Measurements from ENCODE around the gene CETN1.

Gene CETN1

DNA sequence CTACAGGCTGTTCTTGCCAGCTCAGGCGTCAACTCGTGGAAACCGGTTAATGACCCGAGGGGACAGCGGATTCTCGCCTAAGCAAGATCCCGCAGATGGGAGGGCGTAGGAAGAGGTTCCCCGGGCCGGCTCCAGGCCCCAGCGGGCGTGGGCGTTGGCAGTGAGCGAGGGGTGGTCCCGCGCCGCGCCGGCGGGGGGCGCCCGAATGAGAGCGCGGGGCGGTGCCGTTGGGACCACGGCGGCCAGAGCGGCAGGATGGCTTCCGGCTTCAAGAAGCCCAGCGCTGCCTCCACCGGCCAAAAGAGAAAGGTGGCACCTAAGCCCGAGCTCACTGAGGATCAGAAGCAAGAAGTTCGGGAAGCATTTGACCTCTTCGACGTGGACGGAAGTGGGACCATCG, at the start of gene CETN1:
TSS of gene CETN1 (plus strand) at position 227 of the 400 bp plus-strand sequence. CDS start at position 256, 29 bp downstream.
- DNase-seq, result no peak

DNA sequence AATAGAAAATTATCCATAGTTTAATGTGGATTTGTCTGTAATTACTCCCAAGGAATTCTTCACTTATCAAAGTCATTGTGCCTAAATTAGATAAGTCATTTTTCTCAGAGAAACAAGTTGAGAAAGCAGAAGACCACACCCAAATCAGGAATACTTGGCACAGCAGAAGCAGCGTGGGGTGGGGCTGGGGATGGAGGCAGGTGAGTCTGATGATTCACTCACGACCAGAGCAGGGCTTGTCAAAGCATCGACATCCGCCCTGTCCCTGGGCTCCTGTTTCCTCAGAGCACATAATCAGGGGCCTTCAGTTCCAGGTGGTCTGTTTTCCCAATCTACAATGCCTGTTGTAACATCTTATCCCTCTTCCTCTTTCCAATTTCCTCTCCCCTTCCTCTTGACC, 48.2 kb upstream of the CETN1 start:
- no peak for DNase-seq

DNA sequence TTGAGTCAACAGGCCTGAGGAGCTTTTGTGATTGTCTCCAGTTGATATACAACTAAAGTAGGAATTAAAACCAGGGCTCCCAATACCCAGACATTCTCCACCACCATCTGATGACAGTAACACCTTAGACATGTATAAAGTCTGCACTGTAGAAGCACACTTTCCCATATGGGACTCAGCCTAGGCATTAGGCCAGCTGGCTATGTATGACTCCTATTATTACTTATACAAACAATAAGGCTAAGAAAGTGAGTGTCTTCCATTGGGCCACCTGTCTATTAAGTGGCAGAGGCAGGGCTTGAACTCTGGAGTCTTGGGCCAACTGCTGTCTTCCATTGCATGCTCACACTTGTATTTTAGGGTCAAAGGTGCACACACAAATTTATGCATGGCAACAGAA, 47.5 kb upstream of the CETN1 start:
- DNase-seq, result no peak

DNA sequence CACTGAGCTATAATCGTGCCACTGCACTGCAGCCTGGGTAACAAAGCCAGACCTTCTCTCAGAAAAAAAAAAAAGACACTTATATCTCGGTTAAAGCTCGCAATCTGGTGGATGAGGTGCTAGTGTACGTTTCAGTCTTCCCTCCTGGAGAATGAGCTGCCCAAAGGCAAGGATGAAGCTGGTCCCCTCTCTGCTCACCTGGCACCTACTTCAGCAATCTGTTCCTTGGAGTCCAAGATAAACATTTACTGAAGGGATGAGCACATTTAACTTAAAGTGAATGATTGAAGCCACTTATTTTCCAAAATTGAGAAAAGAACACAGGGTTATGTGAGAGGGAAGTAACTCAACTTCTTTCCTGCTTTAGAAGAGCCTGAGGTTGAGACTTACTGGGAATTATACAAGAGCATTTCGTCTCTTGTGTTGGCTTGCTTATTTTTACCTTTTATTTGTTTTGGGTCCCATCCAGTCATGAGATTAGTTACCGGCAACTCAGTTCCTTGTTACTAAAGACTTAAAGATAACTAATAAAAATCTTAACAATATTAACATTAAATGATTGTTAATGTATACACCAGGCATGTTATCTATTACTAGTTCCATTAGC, 46.1 kb upstream of the CETN1 start:
- DNase-seq, result no peak

DNA sequence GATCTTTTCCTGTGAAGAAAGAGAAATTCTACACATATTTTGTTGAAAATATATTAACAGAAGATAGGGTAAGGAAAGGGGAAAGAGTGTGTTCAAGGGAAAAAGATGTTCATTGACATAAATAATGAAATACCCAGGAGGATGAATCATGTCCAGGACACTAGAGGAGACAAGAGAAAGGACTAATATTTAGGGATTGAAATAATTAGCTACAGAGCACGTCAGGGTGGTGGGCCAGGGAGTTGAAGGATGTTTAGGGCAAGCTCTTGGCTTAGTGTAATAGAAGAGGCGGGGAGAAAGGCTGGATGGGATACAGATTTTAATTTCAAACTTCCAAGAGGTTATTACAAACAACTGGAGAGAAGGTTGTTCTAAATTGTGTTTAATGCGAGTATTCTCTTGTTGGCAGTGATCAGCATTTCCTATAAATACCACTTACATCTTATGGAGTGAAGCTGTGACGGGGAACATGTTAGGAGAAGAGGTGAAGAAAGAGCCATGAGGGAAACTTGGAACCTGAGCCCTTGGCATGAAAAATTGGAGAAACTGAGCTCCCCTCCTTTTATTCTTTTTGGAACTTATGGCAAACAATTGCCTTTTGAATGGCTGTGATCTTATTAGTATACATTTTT, 36.6 kb upstream of the CETN1 start:
- no peak for DNase-seq

DNA sequence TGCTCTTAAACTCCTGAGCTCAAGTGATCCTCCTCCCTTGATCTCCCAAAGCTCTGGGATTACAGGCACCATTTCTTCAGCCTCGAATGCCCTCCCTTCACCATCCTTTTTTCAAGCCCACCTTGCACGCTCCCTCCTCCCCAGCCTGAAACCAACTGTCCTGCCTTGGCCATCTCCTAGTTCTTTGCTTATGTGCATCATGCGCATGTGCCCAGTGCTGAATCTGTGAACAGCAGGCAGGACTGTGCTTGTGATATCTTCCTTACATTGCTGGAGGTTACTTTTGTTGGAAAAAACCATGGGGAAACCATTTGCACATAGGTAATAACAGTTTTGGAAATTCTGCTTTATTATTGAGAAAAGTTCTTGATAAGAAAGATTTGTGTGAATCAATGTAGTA, 30.2 kb upstream of the CETN1 start:
- DNase-seq, result no peak

DNA sequence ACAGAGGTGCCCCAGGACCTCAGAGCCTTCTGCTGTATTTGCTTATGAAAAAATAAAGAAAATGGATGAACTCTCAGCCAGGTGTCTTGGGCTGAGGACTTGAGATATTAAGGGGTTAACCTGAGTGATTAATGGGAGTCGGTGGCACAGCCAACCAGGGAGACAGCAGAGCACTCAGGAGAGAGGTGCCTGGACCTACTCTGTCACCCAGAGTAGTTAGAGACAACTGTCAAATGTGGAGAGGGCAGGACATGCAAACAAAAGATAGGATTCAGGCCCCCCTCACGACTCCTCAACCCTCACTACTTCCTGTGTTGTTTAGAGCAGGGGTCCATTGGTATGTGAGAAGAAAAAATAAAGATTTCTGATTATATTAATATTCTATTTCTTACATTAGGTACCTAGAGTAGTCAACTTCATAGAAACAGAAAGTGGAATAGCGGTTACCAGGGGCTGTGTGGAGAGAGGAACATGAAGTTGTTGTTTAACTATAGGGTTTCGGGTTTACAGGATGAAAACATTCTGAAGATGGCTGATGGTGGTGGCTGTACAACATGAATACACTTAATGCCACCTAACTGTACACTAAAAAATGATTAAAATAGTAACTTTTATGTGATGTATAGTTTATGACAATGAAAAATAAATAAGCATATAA, 28.6 kb upstream of the CETN1 start:
- no peak for DNase-seq

DNA sequence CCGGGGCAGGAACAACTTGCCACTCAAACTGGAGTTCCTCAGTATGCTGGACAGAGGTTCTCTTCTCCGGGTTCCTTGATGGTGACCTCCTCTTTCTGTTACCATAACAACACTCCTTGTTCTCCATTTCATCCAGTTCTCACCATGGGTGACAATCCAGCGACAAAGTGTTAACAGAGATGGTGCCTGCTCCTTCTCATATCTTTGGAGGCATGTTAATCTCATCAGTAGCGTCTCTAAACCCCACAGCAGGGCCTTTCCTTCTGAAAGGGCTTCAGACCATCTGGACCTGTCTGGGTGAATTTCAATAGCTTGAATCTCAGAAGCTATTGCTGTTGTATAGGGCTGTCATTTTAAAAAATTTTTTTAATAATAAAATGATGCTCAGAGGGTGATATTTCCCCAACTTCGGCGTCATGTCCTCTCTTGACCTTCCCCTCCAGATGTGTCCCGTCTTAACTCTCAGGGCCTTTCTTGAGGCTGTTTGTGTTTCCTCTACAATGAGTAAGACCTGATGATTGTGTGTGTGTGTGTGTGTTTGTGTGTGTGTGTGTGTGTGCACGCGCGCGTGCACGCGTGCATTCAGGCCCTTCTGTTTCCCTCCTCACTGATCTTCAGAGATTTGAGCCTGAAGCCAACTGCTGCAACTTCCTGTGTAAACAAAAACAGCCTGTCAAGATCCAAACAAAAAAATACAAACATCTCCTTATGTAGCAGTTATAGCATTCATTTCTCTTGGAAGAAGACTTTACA, 24.3 kb upstream of the CETN1 start:
- no peak for DNase-seq

DNA sequence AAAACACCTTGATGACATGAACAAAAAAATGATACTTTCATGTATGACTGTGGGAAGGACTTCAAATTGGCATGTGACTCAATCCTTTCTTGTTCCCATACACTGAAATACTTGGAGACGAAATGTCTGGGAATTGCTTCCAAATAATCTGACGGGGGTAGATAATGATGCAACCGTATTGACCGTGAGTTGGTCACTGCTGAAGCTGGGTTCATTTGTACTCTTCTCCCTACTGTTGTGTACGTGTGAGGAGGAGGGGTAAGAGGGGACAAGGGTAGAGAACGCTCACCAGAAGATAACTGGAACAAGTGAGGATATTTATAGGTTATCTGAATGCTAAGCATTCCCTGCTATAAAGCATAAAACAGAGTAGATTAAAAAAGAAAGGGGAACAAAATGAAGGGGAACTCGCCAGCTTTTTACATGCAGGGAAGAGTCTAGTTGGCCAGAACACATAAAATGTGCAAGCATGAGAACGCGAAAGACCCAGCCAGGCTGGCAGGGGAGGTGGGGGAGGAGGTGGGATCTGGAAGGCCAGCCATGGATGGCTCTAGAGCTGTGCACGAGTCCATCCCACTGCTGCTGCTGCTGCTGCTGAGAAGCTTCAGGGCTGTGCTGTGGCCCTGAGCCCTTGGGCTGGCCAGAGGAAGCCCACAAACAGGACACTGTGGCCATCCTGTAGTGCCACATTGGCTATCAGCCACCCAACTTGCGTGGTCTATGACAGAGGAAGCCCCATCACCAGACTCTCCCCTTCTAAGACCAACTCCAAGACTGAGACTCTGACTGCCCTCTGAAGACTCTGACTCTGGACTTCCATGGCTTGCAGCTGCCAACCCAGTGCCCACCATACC, 15.2 kb upstream of the CETN1 start:
- no peak for DNase-seq

DNA sequence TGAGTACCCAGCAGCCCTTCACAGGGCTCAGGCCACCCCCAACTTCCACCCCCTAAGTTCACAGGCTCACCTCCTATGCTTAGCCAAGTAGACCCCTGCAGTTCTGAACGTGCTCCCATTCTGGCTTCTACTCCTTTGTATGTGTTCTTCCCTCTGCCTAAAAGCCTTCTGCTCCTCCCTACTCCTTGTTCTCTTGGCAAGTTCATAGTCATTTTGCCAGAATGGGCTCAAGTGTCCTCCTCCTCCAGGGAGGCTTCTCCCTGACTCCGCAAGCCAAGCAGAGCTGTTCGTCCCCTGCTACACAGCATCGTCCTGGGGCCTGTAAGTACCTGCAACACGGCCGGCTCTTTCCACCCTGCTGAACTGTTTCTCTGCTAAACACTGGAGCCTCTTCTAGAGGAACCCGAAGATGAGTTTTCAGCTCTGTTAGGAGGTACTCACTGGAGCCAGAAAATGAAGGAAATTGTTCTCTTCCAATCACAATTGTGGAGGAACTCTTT, 14.6 kb upstream of the CETN1 start:
- DNase-seq, result no peak

DNA sequence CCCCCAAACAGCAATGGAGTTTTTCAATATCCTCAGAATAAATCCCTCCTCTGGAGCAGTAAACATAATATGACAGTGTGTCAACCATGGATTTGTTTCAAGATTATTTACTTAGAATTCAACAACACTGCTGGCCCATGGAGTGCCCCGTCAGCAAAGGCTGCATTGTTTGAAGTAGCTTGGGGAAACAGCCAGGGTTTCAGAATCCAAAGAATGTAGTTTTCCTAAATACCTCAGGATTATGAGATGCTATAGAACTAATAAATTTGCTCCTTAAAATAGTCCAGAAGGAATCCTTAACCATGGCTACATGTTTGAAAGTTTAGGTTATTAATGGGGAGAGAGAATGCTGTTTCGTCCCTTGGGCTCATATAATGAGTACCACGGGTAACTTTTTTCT, 13.1 kb upstream of the CETN1 start:
- DNase-seq, result no peak

DNA sequence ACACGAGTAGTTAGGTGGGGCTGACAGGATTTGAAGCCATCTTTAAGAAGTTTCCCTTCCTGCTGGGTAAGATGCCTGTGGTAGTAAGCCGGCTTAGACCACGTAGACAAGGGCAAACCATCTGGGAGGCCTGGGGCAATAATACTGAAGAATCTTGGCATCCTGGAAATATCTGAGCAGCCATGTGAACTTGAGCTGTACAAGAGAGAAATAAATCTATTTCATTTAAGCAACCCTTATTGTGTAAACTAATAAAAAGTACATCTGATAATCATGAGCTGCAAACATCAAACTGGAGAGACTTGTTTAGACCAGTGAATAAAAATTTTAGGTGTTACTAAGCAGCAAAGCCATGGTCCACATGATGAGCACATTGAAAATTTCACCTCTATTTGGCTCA, 11.4 kb upstream of the CETN1 start:
- no peak for DNase-seq

DNA sequence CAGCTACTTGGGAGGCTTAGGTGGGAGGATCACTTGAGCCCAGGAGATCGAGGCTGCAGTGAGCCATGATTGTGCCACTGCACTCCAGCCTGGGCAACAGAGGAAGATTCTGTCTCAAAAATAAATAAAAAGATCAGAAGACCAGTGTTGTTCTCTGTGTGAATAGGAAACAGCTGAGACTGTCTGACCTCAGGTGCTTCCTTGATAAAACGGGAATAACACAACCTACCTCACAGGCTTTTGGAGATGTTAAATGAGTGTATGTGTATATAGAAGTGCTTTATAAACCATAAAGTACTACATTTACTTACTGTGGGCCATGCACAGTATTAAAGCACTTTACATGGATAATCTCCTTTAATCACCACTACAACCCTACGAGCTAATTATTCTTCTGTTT, 9.9 kb upstream of the CETN1 start:
- DNase-seq, result no peak

DNA sequence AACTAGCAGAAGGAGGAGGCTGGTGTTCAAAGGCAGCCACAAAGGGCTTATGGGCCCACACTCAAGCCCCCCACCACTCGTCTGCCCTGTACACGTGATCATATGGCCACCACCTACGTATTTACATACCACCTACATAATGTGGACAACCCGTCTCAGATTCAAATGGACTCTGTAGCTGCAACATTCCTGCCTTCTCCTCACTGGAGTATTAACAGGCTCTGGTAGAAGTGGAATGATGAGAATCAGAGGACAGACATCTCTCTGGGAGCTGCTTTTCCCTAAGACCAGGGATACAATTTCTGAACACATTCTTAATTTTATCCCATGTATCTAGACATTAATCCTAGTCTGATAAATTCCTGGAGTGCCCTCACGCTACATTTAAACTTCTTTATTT, 9.5 kb upstream of the CETN1 start:
- no peak for DNase-seq

DNA sequence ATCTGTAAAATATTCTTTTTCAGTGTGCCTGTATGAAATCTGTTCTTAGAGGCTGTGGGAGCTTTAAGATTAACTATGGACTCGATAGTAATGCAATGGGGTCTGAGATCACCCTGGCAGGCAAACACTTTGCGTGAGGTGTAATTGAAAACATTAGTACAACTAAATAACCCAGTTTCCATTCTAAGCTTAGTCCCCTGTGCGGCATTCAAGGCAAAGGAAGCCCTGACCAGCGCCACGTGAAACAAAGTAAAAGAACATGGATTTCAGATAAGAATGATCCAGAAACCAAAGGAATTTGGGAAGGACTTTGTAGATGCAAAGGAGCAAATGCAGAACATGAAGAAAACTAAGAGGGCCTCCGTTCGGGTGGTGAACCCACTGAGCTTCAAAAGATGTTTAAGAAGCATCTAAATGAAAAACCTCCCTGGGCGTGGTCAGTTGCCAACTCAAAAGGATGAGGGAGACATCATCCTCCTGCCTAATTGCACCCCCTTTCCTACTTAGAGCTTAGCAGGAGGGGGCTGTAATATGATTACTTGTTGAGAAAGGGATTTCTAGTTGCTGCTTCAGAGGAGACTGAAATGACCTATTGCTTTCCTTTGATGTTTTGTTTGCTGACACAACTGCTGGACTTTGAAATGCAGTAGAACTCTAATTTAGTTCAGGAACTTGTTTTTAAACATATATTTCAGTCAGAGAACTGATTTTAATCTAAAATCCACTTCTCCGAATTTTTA, 7.9 kb upstream of the CETN1 start:
- DNase-seq, result no peak

DNA sequence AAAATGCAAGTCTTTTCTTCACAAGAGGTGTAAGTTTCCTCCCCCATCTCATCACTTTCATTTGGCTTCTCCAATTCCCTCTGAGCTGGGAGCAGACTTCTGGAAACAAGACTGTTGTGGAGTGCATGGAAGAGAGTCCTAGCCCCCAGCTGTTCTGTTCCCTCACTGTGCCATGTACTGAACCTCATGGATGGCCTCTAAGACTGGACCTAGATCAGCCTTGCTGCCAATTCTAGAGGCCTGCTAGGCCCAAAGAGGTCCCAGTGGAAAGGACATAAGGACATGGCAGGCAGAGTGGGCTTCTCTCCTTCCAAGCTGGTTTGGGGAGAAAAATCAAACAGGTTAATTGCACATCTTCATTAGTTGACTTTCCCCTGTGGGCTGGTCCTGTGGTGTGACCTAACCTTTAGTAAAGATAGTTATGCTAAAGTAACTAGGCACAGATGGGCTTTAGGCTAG, 7.3 kb upstream of the CETN1 start:
- no peak for DNase-seq

DNA sequence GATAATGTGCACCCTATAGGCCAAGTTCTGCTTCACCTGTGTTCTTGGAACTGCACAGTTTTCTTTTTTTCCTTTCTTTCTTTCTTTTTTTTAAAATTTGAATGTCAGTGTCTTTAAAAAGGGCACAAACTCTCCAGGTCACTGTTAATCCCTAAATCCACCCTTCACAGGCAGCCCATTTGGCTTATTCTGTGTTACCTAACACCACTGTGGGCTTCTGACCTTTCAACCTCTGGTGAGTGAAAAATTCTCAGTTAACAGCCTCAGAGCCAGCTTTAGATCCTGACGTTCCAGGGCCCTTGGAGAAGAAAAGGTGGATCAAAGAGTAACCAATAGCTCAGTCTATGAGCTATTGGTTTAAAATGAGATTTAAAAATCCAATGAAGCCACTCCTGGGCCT, 6.8 kb upstream of the CETN1 start:
- no peak for DNase-seq

DNA sequence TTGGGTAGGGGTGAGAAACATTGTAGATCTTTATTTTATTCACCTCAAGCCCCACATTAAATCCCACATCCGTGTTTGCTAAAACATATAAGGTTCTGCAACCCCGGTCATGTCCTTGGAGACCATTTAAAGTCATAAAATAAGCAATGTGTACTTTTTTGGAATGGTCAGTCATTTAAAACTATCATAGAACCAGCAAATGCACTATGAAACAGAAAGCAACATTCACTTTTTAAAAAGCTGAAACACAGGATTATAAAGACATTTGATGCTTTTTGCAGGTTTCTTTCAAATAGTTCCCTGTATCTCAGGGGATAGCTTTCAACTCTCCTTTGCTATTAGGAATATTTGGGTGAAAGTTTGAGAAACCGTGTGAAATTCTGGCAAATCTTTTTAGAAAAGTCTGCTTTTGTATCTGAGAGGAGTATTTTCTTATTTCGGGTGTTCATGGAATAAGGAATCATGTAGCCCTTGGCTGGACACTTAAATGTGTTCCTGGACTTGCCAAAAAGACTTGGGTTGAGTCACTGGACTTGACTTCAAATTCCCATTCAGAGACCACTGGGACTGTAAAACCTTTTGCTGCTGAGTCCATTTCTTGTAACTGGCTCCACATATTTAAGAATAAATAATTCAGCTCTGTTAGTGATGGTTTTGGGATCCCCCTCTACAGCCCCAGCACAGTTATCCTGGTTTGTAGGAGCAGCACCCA, 5.9 kb upstream of the CETN1 start:
- DNase-seq, result no peak

DNA sequence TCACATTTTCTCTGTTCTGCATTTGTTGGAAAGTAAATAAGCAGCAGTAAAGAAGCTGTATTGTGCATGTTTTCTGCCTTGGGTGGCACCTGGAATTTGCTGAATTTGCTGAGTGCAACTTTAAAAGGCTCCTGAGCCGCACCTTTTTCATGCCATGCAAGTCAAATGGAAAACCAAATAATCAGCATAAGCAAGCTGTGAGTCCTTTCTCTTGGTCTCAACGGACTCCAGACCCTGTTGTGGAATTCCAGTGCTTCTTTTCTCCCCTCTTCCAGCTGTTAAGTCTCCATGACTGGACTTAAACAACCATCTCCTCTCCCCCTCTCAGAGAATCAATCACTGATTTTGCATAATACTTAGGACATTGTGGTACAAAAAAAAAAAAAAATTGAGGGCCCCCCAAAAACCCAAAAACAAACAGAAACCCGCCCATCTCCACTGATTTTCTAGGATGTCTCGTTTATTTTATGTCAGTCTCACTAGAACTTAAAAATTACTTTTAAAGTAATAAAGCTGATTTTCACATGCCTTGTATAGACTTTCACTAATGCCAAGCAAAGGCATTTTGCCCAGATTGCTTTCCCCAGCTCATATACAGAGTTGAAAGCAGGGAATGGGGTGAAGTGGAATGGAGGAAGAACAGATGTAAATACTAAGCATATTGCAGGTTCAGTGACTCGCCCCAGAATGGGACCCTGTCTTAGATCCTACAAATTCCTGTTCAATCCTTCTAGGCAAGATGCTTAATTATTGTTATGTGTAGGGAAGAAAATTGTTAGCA, 5.1 kb upstream of the CETN1 start:
- no peak for DNase-seq

DNA sequence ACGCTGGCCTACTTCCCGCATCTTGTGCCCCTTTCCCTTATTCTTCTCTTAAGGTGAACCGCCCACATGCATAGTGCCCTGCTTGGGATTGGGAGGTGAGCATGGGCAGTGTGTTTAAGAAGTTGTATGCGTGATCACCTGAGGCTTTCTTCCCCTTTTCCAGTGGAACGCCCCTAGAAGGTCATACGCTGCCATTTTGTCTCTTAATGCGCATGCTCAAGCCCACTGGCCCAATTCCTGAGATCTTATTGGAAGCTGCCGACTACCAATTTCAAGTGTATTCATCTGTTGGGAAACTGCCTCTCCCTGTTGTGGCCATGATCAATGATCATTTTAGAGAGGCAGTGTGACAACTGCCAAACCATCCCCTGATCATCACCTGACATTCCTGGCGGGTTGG, 3.3 kb upstream of the CETN1 start:
- no peak for DNase-seq

Measured in activated T-cell treated with anti-CD3 and anti-CD28 coated beads, Interleukin-2, amount 50 U/mL, for 1 hour (primary cell).